K562 (cell line): ENCODE results near the gene TMEM88. TPM values are rescaled to one million over a fixed set of nuclear protein-coding genes. Genes with fewer than 3 reads are reported as not detected.

Experiments
- BHLHE40 ChIP-seq: IDR thresholded peaks from 2 replicates; pipeline ENCODE4 v1.6.1; 2011; ENCODE audit warnings: low read length, improper control_type of control experiment
- HDAC1 ChIP-seq, 2 experiments: fragments of 450-650 bp; IDR thresholded peaks; 2 replicates each; pipeline ENCODE4 v1.6.1; 2016 to 2017; ENCODE audit warnings: inconsistent platforms in 1 of 2, mild to moderate bottlenecking in 1 of 2, moderate library complexity in 1 of 2
- HLTF ChIP-seq: fragments of 450-650 bp; IDR thresholded peaks from 2 replicates; pipeline ENCODE4 v1.6.1; 2016
- HMGN3 ChIP-seq: IDR thresholded peaks from 2 replicates; pipeline ENCODE4 v1.6.1; 2011; ENCODE audit warnings: borderline replicate concordance, low read depth, mild to moderate bottlenecking, mixed read lengths, low read length; ENCODE audit not compliant: insufficient read length; ENCODE audit errors: extremely low read depth
- POLR2AphosphoS2 ChIP-seq: IDR thresholded peaks from 2 replicates; pipeline ENCODE4 v1.6.1; 2012; ENCODE audit warnings: low read length, improper control_type of control experiment
- PTBP1 ChIP-seq: fragments of 200-400 bp; formaldehyde crosslinking; IDR thresholded peaks from 2 replicates; pipeline ENCODE4 v1.6.1; 2017; ENCODE audit warnings: low read depth, low read length
- RBFOX2 ChIP-seq: fragments of 200-400 bp; formaldehyde crosslinking; IDR thresholded peaks from 2 replicates; pipeline ENCODE4 v1.6.1; 2017; ENCODE audit warnings: low read depth, mild to moderate bottlenecking, low read length, moderate library complexity
- RFX7 ChIP-seq: fragments of 250-450 bp; sonication (Bioruptor Pico); IDR thresholded peaks from 2 replicates; pipeline ENCODE4 v1.5.1; 2021; ENCODE audit warnings: mild to moderate bottlenecking
- SIRT6 ChIP-seq: IDR thresholded peaks from one replicate; pipeline ENCODE4 v1.6.1; 2012; ENCODE audit warnings: low read depth, mild to moderate bottlenecking, control low read depth, inconsistent platforms, low read length, moderate library complexity
- SOX6 ChIP-seq: fragments of 450-650 bp; IDR thresholded peaks from 2 replicates; pipeline ENCODE4 v1.6.1; 2014; ENCODE audit warnings: mild to moderate bottlenecking
- ZNF124 ChIP-seq: sonication (generic); formaldehyde crosslinking; IDR thresholded peaks from 2 replicates; pipeline ENCODE4 v1.8.1; 2022; ENCODE audit warnings: missing genetic modification reagents
- ZNF586 ChIP-seq: fragments of 450-650 bp; formaldehyde crosslinking; conservative IDR thresholded peaks from 2 replicates; pipeline ENCODE4 v1.4.0; 2020; ENCODE audit warnings: mild to moderate bottlenecking, moderate library complexity
- ZNF717 ChIP-seq: fragments of 250-450 bp; sonication (Bioruptor Pico); IDR thresholded peaks from 2 replicates; pipeline ENCODE4 v1.5.0; 2021
- polyA plus RNA-seq, 8 experiments: library from polyadenylated mRNA; depleted of rRNA in 4 of 8; stranded (reverse) in 5 of 8; unstranded in 3 of 8; fragments of >200 nt; fragmentation: Nextera tagmentation in 2 of 8; fragmentation: Illumina TruSeq in 1 of 8; extraction: Ambion mirVana in 2 of 8; extraction: Trizol in 1 of 8; gene quantifications; 2 replicates each; pipeline versions ENCODE4 v1.2.1 to v1.2.3, GENCODE V29; 2011 to 2014; ENCODE audit warnings: inconsistent platforms in 1 of 8, missing spikeins in 1 of 8
- total RNA-seq, 7 experiments: library from RNA; depleted of rRNA in 6 of 7; stranded (reverse); fragments of >200 nt in 6 of 7; fragmentation: Illumina TruSeq in 2 of 7; extraction: Trizol in 2 of 7; gene quantifications; 2 replicates each; pipeline versions ENCODE4 v1.2.1 to v1.2.3, GENCODE V29; 2011 to 2021; ENCODE audit warnings: low replicate concordance in 1 of 7
- TF ChIP-seq, protein P1 (sequence below): fragments of 200-600 bp; sonication (generic); IDR thresholded peaks from one replicate; pipeline ENCODE4 v1.6.1; 2012; ENCODE audit warnings: mild to moderate bottlenecking, low read depth, low read length, inconsistent platforms

TMEM88 gene
- total and polyA plus RNA-seq, 9 of the 15 experiments (the other 6 are each of a cell fraction or from before 2014, with no cell fraction given) = 0.10 to 1.4 (median 0.36) TPM; not detected in 3

DNA sequence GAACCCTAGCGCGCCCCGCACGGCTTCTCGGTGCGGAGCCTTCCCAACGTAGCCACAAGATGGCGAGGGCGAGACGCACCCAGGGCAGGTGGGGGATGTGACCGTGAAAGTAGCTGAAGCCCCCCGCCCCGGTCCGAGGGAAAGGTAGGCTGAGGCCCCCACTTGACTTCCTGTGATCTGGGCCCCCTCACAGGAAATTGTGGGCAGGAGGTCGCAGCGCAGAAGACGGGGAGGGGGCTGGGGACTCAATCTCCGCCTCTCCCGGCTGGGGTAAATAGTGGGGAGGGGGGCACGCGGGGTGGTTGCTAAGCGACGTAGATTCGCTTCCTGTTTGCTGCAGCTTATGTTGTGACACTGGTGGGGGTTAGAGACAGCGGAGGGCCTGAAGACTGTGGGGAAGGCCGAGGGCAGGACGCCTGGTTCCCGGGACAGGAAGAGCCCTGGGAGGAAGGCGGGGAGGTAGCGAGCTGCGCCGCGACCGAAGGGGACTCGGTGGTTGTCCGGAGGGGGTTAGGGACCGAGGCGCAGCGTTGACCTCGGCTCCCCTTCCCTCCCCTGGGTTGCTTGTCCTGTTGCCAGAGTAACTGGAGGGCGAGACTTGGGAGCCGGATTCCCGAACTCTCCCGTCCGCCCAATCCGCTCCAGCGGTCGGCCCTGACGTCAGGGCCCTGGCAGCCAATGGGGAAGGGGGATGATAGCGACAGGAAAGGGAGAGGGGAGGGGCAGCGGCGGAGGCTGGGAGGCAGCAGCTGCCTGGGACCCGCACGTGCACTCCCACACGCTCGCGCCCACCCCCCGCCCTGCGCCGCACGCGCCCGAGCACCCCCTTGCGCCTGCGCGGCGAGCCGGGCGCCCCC, 19.7 kb upstream of the TMEM88 start (continued):
- TF ChIP-seq, protein P1, sequence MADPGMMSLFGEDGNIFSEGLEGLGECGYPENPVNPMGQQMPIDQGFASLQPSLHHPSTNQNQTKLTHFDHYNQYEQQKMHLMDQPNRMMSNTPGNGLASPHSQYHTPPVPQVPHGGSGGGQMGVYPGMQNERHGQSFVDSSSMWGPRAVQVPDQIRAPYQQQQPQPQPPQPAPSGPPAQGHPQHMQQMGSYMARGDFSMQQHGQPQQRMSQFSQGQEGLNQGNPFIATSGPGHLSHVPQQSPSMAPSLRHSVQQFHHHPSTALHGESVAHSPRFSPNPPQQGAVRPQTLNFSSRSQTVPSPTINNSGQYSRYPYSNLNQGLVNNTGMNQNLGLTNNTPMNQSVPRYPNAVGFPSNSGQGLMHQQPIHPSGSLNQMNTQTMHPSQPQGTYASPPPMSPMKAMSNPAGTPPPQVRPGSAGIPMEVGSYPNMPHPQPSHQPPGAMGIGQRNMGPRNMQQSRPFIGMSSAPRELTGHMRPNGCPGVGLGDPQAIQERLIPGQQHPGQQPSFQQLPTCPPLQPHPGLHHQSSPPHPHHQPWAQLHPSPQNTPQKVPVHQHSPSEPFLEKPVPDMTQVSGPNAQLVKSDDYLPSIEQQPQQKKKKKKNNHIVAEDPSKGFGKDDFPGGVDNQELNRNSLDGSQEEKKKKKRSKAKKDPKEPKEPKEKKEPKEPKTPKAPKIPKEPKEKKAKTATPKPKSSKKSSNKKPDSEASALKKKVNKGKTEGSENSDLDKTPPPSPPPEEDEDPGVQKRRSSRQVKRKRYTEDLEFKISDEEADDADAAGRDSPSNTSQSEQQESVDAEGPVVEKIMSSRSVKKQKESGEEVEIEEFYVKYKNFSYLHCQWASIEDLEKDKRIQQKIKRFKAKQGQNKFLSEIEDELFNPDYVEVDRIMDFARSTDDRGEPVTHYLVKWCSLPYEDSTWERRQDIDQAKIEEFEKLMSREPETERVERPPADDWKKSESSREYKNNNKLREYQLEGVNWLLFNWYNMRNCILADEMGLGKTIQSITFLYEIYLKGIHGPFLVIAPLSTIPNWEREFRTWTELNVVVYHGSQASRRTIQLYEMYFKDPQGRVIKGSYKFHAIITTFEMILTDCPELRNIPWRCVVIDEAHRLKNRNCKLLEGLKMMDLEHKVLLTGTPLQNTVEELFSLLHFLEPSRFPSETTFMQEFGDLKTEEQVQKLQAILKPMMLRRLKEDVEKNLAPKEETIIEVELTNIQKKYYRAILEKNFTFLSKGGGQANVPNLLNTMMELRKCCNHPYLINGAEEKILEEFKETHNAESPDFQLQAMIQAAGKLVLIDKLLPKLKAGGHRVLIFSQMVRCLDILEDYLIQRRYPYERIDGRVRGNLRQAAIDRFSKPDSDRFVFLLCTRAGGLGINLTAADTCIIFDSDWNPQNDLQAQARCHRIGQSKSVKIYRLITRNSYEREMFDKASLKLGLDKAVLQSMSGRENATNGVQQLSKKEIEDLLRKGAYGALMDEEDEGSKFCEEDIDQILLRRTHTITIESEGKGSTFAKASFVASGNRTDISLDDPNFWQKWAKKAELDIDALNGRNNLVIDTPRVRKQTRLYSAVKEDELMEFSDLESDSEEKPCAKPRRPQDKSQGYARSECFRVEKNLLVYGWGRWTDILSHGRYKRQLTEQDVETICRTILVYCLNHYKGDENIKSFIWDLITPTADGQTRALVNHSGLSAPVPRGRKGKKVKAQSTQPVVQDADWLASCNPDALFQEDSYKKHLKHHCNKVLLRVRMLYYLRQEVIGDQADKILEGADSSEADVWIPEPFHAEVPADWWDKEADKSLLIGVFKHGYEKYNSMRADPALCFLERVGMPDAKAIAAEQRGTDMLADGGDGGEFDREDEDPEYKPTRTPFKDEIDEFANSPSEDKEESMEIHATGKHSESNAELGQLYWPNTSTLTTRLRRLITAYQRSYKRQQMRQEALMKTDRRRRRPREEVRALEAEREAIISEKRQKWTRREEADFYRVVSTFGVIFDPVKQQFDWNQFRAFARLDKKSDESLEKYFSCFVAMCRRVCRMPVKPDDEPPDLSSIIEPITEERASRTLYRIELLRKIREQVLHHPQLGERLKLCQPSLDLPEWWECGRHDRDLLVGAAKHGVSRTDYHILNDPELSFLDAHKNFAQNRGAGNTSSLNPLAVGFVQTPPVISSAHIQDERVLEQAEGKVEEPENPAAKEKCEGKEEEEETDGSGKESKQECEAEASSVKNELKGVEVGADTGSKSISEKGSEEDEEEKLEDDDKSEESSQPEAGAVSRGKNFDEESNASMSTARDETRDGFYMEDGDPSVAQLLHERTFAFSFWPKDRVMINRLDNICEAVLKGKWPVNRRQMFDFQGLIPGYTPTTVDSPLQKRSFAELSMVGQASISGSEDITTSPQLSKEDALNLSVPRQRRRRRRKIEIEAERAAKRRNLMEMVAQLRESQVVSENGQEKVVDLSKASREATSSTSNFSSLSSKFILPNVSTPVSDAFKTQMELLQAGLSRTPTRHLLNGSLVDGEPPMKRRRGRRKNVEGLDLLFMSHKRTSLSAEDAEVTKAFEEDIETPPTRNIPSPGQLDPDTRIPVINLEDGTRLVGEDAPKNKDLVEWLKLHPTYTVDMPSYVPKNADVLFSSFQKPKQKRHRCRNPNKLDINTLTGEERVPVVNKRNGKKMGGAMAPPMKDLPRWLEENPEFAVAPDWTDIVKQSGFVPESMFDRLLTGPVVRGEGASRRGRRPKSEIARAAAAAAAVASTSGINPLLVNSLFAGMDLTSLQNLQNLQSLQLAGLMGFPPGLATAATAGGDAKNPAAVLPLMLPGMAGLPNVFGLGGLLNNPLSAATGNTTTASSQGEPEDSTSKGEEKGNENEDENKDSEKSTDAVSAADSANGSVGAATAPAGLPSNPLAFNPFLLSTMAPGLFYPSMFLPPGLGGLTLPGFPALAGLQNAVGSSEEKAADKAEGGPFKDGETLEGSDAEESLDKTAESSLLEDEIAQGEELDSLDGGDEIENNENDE = no peak
- TF ChIP-seq ZNF124 (CRISPR knock-in tag) = no peak
- peak; percentile 83 for TF ChIP-seq HMGN3
- TF ChIP-seq ZNF717 (CRISPR knock-in tag) = no peak
- TF ChIP-seq HDAC1 (IDR thresholded peaks at IDR 0.05) = peak in 1 of 2 experiments; percentile 78; a peak in 2 of 4 replicates
- TF ChIP-seq HLTF = no peak
- TF ChIP-seq RBFOX2 = no peak
- no peak for TF ChIP-seq SIRT6
- no peak for TF ChIP-seq PTBP1
- no peak for TF ChIP-seq POLR2AphosphoS2
- TF ChIP-seq ZNF586 (CRISPR knock-in tag) = no peak
- peak; percentile 42; the same call in 1 of the 2 replicates for TF ChIP-seq SOX6
- peak; percentile 99 for TF ChIP-seq BHLHE40
- TF ChIP-seq RFX7 (CRISPR knock-in tag) = no peak
- TF ChIP-seq, all 486 proteins: peak for 76
